H1 (cell line): ENCODE results near the gene OSBPL5. TPM values are rescaled to one million over a fixed set of nuclear protein-coding genes. Genes with fewer than 3 reads are reported as not detected.

Experiments
- CTCF ChIA-PET: fragments of 300-600 bp; sonication (Branson Sonifier 250); formaldehyde crosslinking; loops from one replicate; lab custom pipeline; 2021; ENCODE audit not compliant: partially characterized antibody; lab: Charles Lee
- POLR2A ChIA-PET: fragments of 300-600 bp; sonication (Branson Sonifier 250); formaldehyde crosslinking; loops from one replicate; lab custom pipeline; 2021; ENCODE audit warnings: inconsistent platforms; ENCODE audit not compliant: partially characterized antibody; lab: Charles Lee
- DNase-seq, 2 experiments: peaks; one replicate each; pipeline versions ENCODE4 v3.0.0 to v3.0.0-alpha.2; 2010 to 2022; ENCODE audit warnings: low spot score in 2 of 2, low read depth in 1 of 2, mixed read lengths in 1 of 2
- FAIRE-seq: peaks from 2 replicates; lab custom pipeline; 2011; peaks lifted over from hg19 to GRCh38; lab: Jason Lieb, UNC
- H2AFZ ChIP-seq: 2 replicates; pipeline ENCODE4 v1.8.1; 2012; ENCODE audit warnings: low read length, inconsistent platforms
- H2AK5ac ChIP-seq: 2 replicates; pipeline ENCODE4 v1.6.1; 2013; ENCODE audit warnings: low read depth, low read length
- H2BK120ac ChIP-seq: replicated peaks from 2 replicates; pipeline ENCODE3; 2013; ENCODE audit warnings: low read depth, low read length, inconsistent platforms
- H2BK12ac ChIP-seq: 2 replicates; pipeline ENCODE4 v1.6.1; 2013; ENCODE audit warnings: low read depth, low read length
- H2BK15ac ChIP-seq: 2 replicates; pipeline ENCODE4 v1.6.1; 2013; ENCODE audit warnings: low read length
- H2BK20ac ChIP-seq: 2 replicates; pipeline ENCODE4 v1.6.1; 2013; ENCODE audit warnings: low read length
- H2BK5ac ChIP-seq: 2 replicates; pipeline ENCODE4 v1.6.1; 2013; ENCODE audit warnings: low read depth, low read length
- H3K14ac ChIP-seq: 2 replicates; pipeline ENCODE4 v1.6.1; 2013; ENCODE audit warnings: inconsistent platforms; ENCODE audit not compliant: insufficient read length
- H3K18ac ChIP-seq: 2 replicates; pipeline ENCODE4 v1.6.1; 2013; ENCODE audit warnings: low read length; ENCODE audit errors: extremely low read depth
- H3K23ac ChIP-seq: 2 replicates; pipeline ENCODE4 v1.6.1; 2013; ENCODE audit warnings: inconsistent platforms; ENCODE audit not compliant: insufficient read length
- H3K23me2 ChIP-seq: 2 replicates; pipeline ENCODE4 v1.6.1; 2013; ENCODE audit warnings: low read depth, low read length
- H3K27ac ChIP-seq: 2 replicates; pipeline ENCODE4 v1.6.1; 2011; ENCODE audit warnings: low read depth, low read length, inconsistent platforms
- H3K27me3 ChIP-seq, 4 experiments: replicated peaks in 1 of 4; 1 replicate in 1 of 4; 2 replicates in 3 of 4; pipeline versions ENCODE4 v1.6.1 to v1.8.1; 2011 to 2013; ENCODE audit warnings: low read length in 3 of 4, mild to moderate bottlenecking in 3 of 4, inconsistent platforms in 2 of 4, mixed read lengths in 2 of 4, moderate library complexity in 1 of 4; ENCODE audit not compliant: control insufficient read depth in 3 of 4, insufficient read depth in 3 of 4; ENCODE audit errors: extremely low read depth in 1 of 4
- H3K36me3 ChIP-seq, 4 experiments: 2 replicates each; pipeline versions ENCODE4 v1.6.1 to v1.8.1; 2011 to 2013; ENCODE audit warnings: mild to moderate bottlenecking in 4 of 4, low read length in 3 of 4, moderate library complexity in 2 of 4, control low read depth in 1 of 4, inconsistent platforms in 1 of 4; ENCODE audit not compliant: insufficient read depth in 4 of 4, control insufficient read depth in 2 of 4
- H3K4ac ChIP-seq: replicated peaks from 2 replicates; pipeline ENCODE3; 2013; ENCODE audit warnings: low read length, low read depth, mixed read lengths, inconsistent platforms; ENCODE audit not compliant: insufficient read length
- H3K4me1 ChIP-seq, 4 experiments: replicated peaks in 1 of 4; 1 replicate in 1 of 4; 2 replicates in 3 of 4; pipeline versions ENCODE4 v1.6.1 to v1.8.1; 2011 to 2013; ENCODE audit warnings: low read length in 3 of 4, inconsistent platforms in 2 of 4, mixed read lengths in 1 of 4; ENCODE audit not compliant: insufficient read depth in 4 of 4, control insufficient read depth in 3 of 4
- H3K4me2 ChIP-seq, 2 experiments: 2 replicates each; pipeline versions ENCODE4 v1.6.1 to v1.8.1; 2011 to 2013; ENCODE audit warnings: low read depth in 2 of 2, low read length in 2 of 2, control low read depth in 1 of 2, inconsistent platforms in 1 of 2, mild to moderate bottlenecking in 1 of 2; ENCODE audit not compliant: insufficient read depth in 1 of 2
- H3K4me3 ChIP-seq, 4 experiments: fragments of 200-600, 300-600 bp in 1 of 4; sonication (generic), shearing (Covaris generic), sonication (Bioruptor Twin) in 1 of 4; 2 replicates each; pipeline versions ENCODE4 v1.5.1 to v1.8.1; 2011 to 2016; ENCODE audit warnings: low read length in 4 of 4, low read depth in 3 of 4, control low read depth in 2 of 4, inconsistent platforms in 2 of 4, mild to moderate bottlenecking in 2 of 4, mixed read lengths in 1 of 4, moderate library complexity in 1 of 4; ENCODE audit not compliant: insufficient read depth in 2 of 4; ENCODE audit errors: extremely low read depth in 1 of 4
- H3K56ac ChIP-seq: replicated peaks from 2 replicates; pipeline ENCODE3; 2013; ENCODE audit warnings: low read depth, mild to moderate bottlenecking, mixed read lengths, low read length, inconsistent platforms; ENCODE audit not compliant: insufficient read length
- H3K79me1 ChIP-seq: 2 replicates; pipeline ENCODE4 v1.6.1; 2013; ENCODE audit warnings: low read depth, low read length, control low read depth
- H3K79me2 ChIP-seq, 2 experiments: 2 replicates each; pipeline versions ENCODE4 v1.6.1 to v1.8.1; 2012 to 2013; ENCODE audit warnings: low read length in 2 of 2, mild to moderate bottlenecking in 2 of 2, inconsistent platforms in 1 of 2; ENCODE audit not compliant: insufficient read depth in 2 of 2, control insufficient read depth in 1 of 2
- H3K9ac ChIP-seq, 4 experiments: replicated peaks in 1 of 4; 1 replicate in 1 of 4; 2 replicates in 3 of 4; pipeline versions ENCODE4 v1.6.1 to v1.8.1; 2011 to 2013; ENCODE audit warnings: low read depth in 3 of 4, low read length in 3 of 4, control low read depth in 2 of 4, mild to moderate bottlenecking in 2 of 4, moderate library complexity in 2 of 4, inconsistent platforms in 1 of 4; ENCODE audit errors: extremely low read depth in 1 of 4
- H3K9me3 ChIP-seq, 2 experiments: 2 replicates each; pipeline versions ENCODE4 v1.6.1 to v1.8.1; 2012 to 2013; ENCODE audit warnings: mild to moderate bottlenecking in 2 of 2, moderate library complexity in 2 of 2, control low read depth in 1 of 2, inconsistent platforms in 1 of 2, low read depth in 1 of 2, low read length in 1 of 2, mixed read lengths in 1 of 2; ENCODE audit not compliant: insufficient read depth in 2 of 2
- H4K20me1 ChIP-seq, 2 experiments: replicated peaks in 1 of 2; 2 replicates each; pipeline versions ENCODE3 to v1.8.1; 2011 to 2013; ENCODE audit warnings: inconsistent platforms in 2 of 2, low read length in 2 of 2, mild to moderate bottlenecking in 1 of 2; ENCODE audit not compliant: insufficient read depth in 2 of 2, control insufficient read depth in 1 of 2
- H4K5ac ChIP-seq: 2 replicates; pipeline ENCODE4 v1.6.1; 2013; ENCODE audit warnings: low read length, low read depth, mixed read lengths, inconsistent platforms; ENCODE audit not compliant: insufficient read length
- H4K8ac ChIP-seq: 2 replicates; pipeline ENCODE4 v1.8.0; 2013; ENCODE audit warnings: mild to moderate bottlenecking, moderate library complexity, low read length, inconsistent platforms; ENCODE audit not compliant: insufficient read depth; ENCODE audit errors: extremely low read depth
- H4K91ac ChIP-seq: replicated peaks from 2 replicates; pipeline ENCODE3; 2013; ENCODE audit warnings: low read length, mixed read lengths, inconsistent platforms; ENCODE audit not compliant: insufficient read length
- JUN ChIP-seq: IDR thresholded peaks from 2 replicates; pipeline ENCODE4 v1.6.1; 2011; ENCODE audit warnings: low read depth, mild to moderate bottlenecking, improper control_type of control experiment, low read length
- KDM1A ChIP-seq: fragments of 200-600, 300-600 bp; sonication (generic); IDR thresholded peaks from 2 replicates; pipeline ENCODE4 v1.7.1; 2016; ENCODE audit warnings: mild to moderate bottlenecking, low read length, borderline replicate concordance
- RBBP5 ChIP-seq: IDR thresholded peaks from 2 replicates; pipeline ENCODE4 v1.7.1; 2012; ENCODE audit warnings: low read depth, mild to moderate bottlenecking, inconsistent platforms, low read length, moderate library complexity, borderline replicate concordance
- RNF2 ChIP-seq: fragments of 200-900, 300-1000 bp; sonication (generic); IDR thresholded peaks from 2 replicates; pipeline ENCODE4 v1.7.1; 2016; ENCODE audit warnings: borderline replicate concordance, low read depth, mild to moderate bottlenecking, antibody characterized with exemption, low read length; ENCODE audit not compliant: poor library complexity, severe bottlenecking; ENCODE audit errors: missing control alignments
- SIN3A ChIP-seq, 2 experiments: IDR thresholded peaks in 1 of 2; conservative IDR thresholded peaks in 1 of 2; 2 replicates each; pipeline ENCODE4 v1.6.1; 2011 to 2012; ENCODE audit warnings: low read length in 2 of 2, improper control_type of control experiment in 1 of 2, low read depth in 1 of 2, mild to moderate bottlenecking in 1 of 2
- SIRT6 ChIP-seq: IDR thresholded peaks from one replicate; pipeline ENCODE4 v1.7.1; 2012; ENCODE audit warnings: low read length, inconsistent platforms
- SIX5 ChIP-seq: IDR thresholded peaks from 2 replicates; pipeline ENCODE4 v1.6.1; 2011; ENCODE audit warnings: mild to moderate bottlenecking, low read depth, low read length
- TAF1 ChIP-seq: IDR thresholded peaks from 2 replicates; pipeline ENCODE4 v1.6.1; 2011; ENCODE audit warnings: mild to moderate bottlenecking, low read depth, low read length
- TBP ChIP-seq: IDR thresholded peaks from 2 replicates; pipeline ENCODE4 v1.6.1; 2011; ENCODE audit warnings: low read depth, low read length, improper control_type of control experiment
- TEAD4 ChIP-seq: IDR thresholded peaks from 2 replicates; pipeline ENCODE4 v1.6.1; 2012; ENCODE audit warnings: low read depth, low read length, inconsistent platforms, mixed read lengths
- YY1 ChIP-seq: IDR thresholded peaks from 2 replicates; pipeline ENCODE4 v1.6.1; 2011; ENCODE audit warnings: low read depth, mild to moderate bottlenecking, low read length
- WGBS, 2 experiments: shearing (Covaris generic) in 1 of 2; methylation state at CpG; one replicate each; pipeline versions ENCODE4 v1.1.6 to v1.1.7; 2013 to 2015; ENCODE audit warnings: low lambda C conversion rate in 2 of 2, mixed read lengths in 2 of 2, inconsistent platforms in 1 of 2, low coverage in 1 of 2, missing lambda C conversion rate in 1 of 2; ENCODE audit not compliant: insufficient replicate concordance in 2 of 2, insufficient coverage in 1 of 2, insufficient read length in 1 of 2; ENCODE audit errors: extremely low coverage in 1 of 2, missing lambda C conversion rate in 1 of 2; 5-methylcytosine and 5-hydroxymethylcytosine counted together
- polyA plus RNA-seq, 7 experiments: library from polyadenylated mRNA; depleted of rRNA in 3 of 7; stranded (reverse) in 5 of 7; unstranded in 2 of 7; fragments of >200 nt in 5 of 7; fragments of 200-250 nt in 2 of 7; gene quantifications; 1 replicate in 5 of 7; 2 replicates in 1 of 7; 4 replicates in 1 of 7; pipeline versions ENCODE4 v1.2.1 to v1.2.3, GENCODE V29; 2011 to 2013; ENCODE audit warnings: missing spikeins in 2 of 7, mixed read lengths in 2 of 7
- total RNA-seq: library from RNA; stranded (reverse); fragmentation: NEBNext Ultra II Directional; extraction: Animal tissue kit (Norgen Biotek cat#: 25700); gene quantifications from 2 replicates; pipeline ENCODE4 v1.2.1, GENCODE V29; 2021

OSBPL5 gene
- total and polyA plus RNA-seq, 2 of the 8 experiments (the other 6 are each of a cell fraction or from before 2014, with no cell fraction given), result 3.4 to 9.9 TPM

GRCh38 chr11:3170044-3170755 is 5.1 kb upstream of the OSBPL5 start:
- no peak overlapping the region for H2BK120ac ChIP-seq
- H3K18ac ChIP-seq, result 0 out of 2 replicates have a peak overlapping the region, but pooled peaks have one; percentile 21
- H4K8ac ChIP-seq, result peak overlapping the region; percentile 39; the same call in 1 of the 2 replicates
- ChIA-PET CTCF (interaction anchor here (0.8 to 3.0 kb wide), 18 partner anchors 10 to 133 kb away, joined by 3 to 14 read pairs (median 4); no protein-coding TSS in a partner anchor), POLR2A (interaction anchor here (0.5 to 1.4 kb wide), 3 partner anchors 11 to 211 kb away, joined by 3 read pairs; no protein-coding TSS in a partner anchor)
- no peak overlapping the region for H2AK5ac ChIP-seq
- no peak overlapping the region; a peak in 1 of 7 replicates for H3K9ac ChIP-seq
- H2BK15ac ChIP-seq, result peak overlapping the region; percentile 32; the same call in 1 of the 2 replicates
- no peak overlapping the region for H3K56ac ChIP-seq
- TF ChIP-seq RBBP5 (no peak), KDM1A (no peak), SIRT6 (no peak), YY1 (no peak), RNF2 (no peak), TBP (no peak), TEAD4 (no peak), SIN3A (conservative IDR thresholded peaks at IDR 0.05 in 1 of 2, IDR thresholded peaks at IDR 0.05 in 1 of 2; ENCODE audit: low read depth in 1 of 2, low read length in 2 of 2) (no peak), SIX5 (no peak), TAF1 (no peak), JUN (no peak)
- H4K5ac ChIP-seq, result no peak overlapping the region
- H3K79me2 ChIP-seq, result no peaks in the 10 kb centered on the region
- H2BK5ac ChIP-seq, result peak overlapping the region; percentile 46; the same call in 1 of the 2 replicates
- H3K27me3 ChIP-seq, result peaks cover 0 to 22% (median 12%) of the 10 kb centered on the region in 4 experiments; a peak in 6 of 7 replicates
- peaks cover 12% of the 10 kb centered on the region; the same call in 1 of the 2 replicates for H3K23me2 ChIP-seq
- H3K9me3 ChIP-seq, result no peaks in the 10 kb centered on the region
- H3K4me2 ChIP-seq, result 0 out of 4 replicates have a peak overlapping the region, but pooled peaks of 1 of the 2 experiments have one; percentile 11
- FAIRE-seq, result no peak
- no peak overlapping the region for H3K27ac ChIP-seq
- H3K4me3 ChIP-seq, result no peak overlapping the region
- H3K4ac ChIP-seq, result no peak overlapping the region
- WGBS, 2 experiments, result 86% methylated on average over 15 of the region's 18 CpGs; no CpG with 5 or more reads in 1 of the 2 experiments
- no peak for DNase-seq
- no peak overlapping the region for H4K91ac ChIP-seq
- H3K4me1 ChIP-seq, result peaks cover 0 to 14% (median 5%) of the 10 kb centered on the region in 4 experiments; a peak in 6 of 7 replicates
- H3K14ac ChIP-seq, result no peak overlapping the region
- no peaks in the 10 kb centered on the region; a peak in 1 of 8 replicates for H3K36me3 ChIP-seq
- peaks cover 0 to 9% of the 10 kb centered on the region in 2 experiments for H4K20me1 ChIP-seq
- no peaks in the 10 kb centered on the region; the same call in 1 of the 2 replicates for H3K79me1 ChIP-seq
- H3K23ac ChIP-seq, result no peak overlapping the region
- peak overlapping the region; percentile 53; the same call in 1 of the 2 replicates for H2BK20ac ChIP-seq
- 0 out of 2 replicates have a peak overlapping the region, but pooled peaks have one; percentile 21 for H2BK12ac ChIP-seq
- H2AFZ ChIP-seq, result no peak overlapping the region
